Esophagus squamous epithelium (tissue), 5 donors: ENCODE measurements around the gene CACNA1I. TPM values are rescaled to one million over a fixed set of nuclear protein-coding genes. Genes with fewer than 3 reads are reported as not detected.

Experiments
- DNase-seq: peaks from one replicate; lab custom pipeline; 2025; lab: John Stamatoyannopoulos, UW
- H3K27ac ChIP-seq, 4 donors: fragments of 200-600 bp; sonication (generic); one replicate each; pipeline ENCODE4 v1.5.1; 2016 to 2019; ENCODE audit warnings: mild to moderate bottlenecking in 1 of 4
- H3K27me3 ChIP-seq, 4 donors: fragments of 200-600 bp; sonication (generic); 1 replicate in 3 of 4; 2 replicates in 1 of 4; pipeline versions ENCODE4 v1.5.1 to v1.6.0; 2017 to 2021; ENCODE audit warnings: antibody characterized with exemption in 1 of 4
- H3K36me3 ChIP-seq, 3 donors: fragments of 200-600 bp; sonication (generic); one replicate each; pipeline ENCODE4 v1.5.1; 2016 to 2019
- H3K4me1 ChIP-seq, 3 donors: fragments of 200-600 bp; sonication (generic); one replicate each; pipeline ENCODE4 v1.5.1; 2017 to 2019
- H3K4me3 ChIP-seq, 4 donors: fragments of 200-600 bp; sonication (generic); 1 replicate in 3 of 4; 2 replicates in 1 of 4; pipeline ENCODE4 v1.5.1; 2016 to 2019; ENCODE audit warnings: mild to moderate bottlenecking in 2 of 4, moderate library complexity in 1 of 4
- H3K9me3 ChIP-seq, 3 donors: fragments of 200-600 bp; sonication (generic); one replicate each; pipeline ENCODE4 v1.5.1; 2016 to 2019
- CTCF ChIP-seq, 6 experiments: fragments of 450-650 bp in 4 of 6; fragments of 200-600 bp in 2 of 6; sonication (generic) in 2 of 6; IDR thresholded peaks; one replicate each; pipeline ENCODE4 v1.5.1; 2016 to 2019; ENCODE audit warnings: antibody characterized with exemption in 6 of 6, mild to moderate bottlenecking in 4 of 6, moderate library complexity in 4 of 6
- POLR2A ChIP-seq, 4 donors: fragments of 450-650 bp; IDR thresholded peaks; one replicate each; pipeline ENCODE4 v1.6.1; 2017; ENCODE audit warnings: antibody characterized with exemption in 4 of 4, mild to moderate bottlenecking in 4 of 4, moderate library complexity in 3 of 4
- WGBS, 2 donors: methylation state at CpG; one replicate each; pipeline ENCODE4 v1.1.5; 2018; 5-methylcytosine and 5-hydroxymethylcytosine counted together
- intact Hi-C: fragments of 100-400 bp; cut with DNase I; formaldehyde crosslinking; loops from one replicate; pipeline ENCODE4 v1.15.0; 2022
- total RNA-seq, 4 donors: library from RNA; depleted of rRNA; stranded (reverse); fragments of >200 nt; gene quantifications; one replicate each; pipeline ENCODE4 v1.1.0, GENCODE V29; 2016
- donor health status: DM: yes; HTN: yes; CAD: no.

CACNA1I gene
- total RNA-seq, 4 donors from 2014 or later = 0.12 to 0.38 (median 0.20) TPM

GRCh38 chr22:39530692-39531331 lies 39.7 kb upstream of the CACNA1I start:
- Histone ChIP-seq H3K4me1 (peaks cover 44 to 83% (median 55%) of the 10 kb centered on the region in 3 donors), H3K27me3 (no peaks in the 10 kb centered on the region), H3K27ac (peak overlapping the region in 1 of 4 donors; percentile 98), H3K4me3 (no peak overlapping the region), H3K36me3 (peaks cover 0 to 30% (median 0%) of the 10 kb centered on the region in 3 donors), H3K9me3 (no peaks in the 10 kb centered on the region)
- TF ChIP-seq POLR2A (IDR thresholded peaks at IDR 0.05) (no peak), CTCF (IDR thresholded peaks at IDR 0.05) (peak in 1 of 6 experiments; percentile 41)
- 32 to 39% methylated on average over 8 to 9 of the region's 9 CpGs for WGBS, 2 donors
- intact Hi-C loops = no loop called here
- no peak for DNase-seq

- H3K4me3 ChIP-seq = peak within 1 kb of the TSS; percentile 76 to 99 (median 84)
- 0 to 2% methylated on average over 13 to 17 of the region's 67 CpGs for WGBS, 2 donors
- peaks cover 42 to 69% (median 47%) of the 10 kb centered on the region in 3 donors for H3K4me1 ChIP-seq
- H3K27me3 ChIP-seq = no peaks in the 10 kb centered on the region
- H3K9me3 ChIP-seq = no peaks in the 10 kb centered on the region
- peaks cover 0 to 30% (median 0%) of the 10 kb centered on the region in 3 donors for H3K36me3 ChIP-seq
- DNase-seq = peak; percentile 97
- peak in 1 of 6 experiments; percentile 17 for TF ChIP-seq CTCF (IDR thresholded peaks at IDR 0.05)
- peak in 3 of 4 donors; percentile 22 to 90 (median 62) for TF ChIP-seq POLR2A (IDR thresholded peaks at IDR 0.05)
- H3K27ac ChIP-seq = peak within 1 kb of the TSS; percentile 91 to 98 (median 96)
- intact Hi-C loops = no loop called here
Observed at GRCh38 chr22:39532215-39533073, 38.1 kb upstream of the CACNA1I start, which contains the start of gene RPS19BP1. Gene RPS19BP1, minus strand, starts transcription at chr22:39532748. Its CDS starts 10 bp downstream, at chr22:39532738.

GRCh38 chr22:39534092-39534506 lies 36.5 kb upstream of the CACNA1I start:
- TF ChIP-seq POLR2A (IDR thresholded peaks at IDR 0.05) (no peak), CTCF (IDR thresholded peaks at IDR 0.05) (no peak)
- H3K27ac ChIP-seq = peak overlapping the region in 3 of 4 donors; percentile 0 to 55 (median 4)
- no peaks in the 10 kb centered on the region for H3K27me3 ChIP-seq
- WGBS, 2 donors = 73 to 88% methylated on average over 8 to 10 of the region's 12 CpGs
- H3K9me3 ChIP-seq = no peaks in the 10 kb centered on the region
- no peak for DNase-seq
- intact Hi-C loops = no loop called here
- no peak overlapping the region for H3K4me3 ChIP-seq
- peaks cover 26 to 53% (median 32%) of the 10 kb centered on the region in 3 donors for H3K4me1 ChIP-seq
- peaks cover 0 to 16% (median 0%) of the 10 kb centered on the region in 3 donors for H3K36me3 ChIP-seq

GRCh38 chr22:39534591-39535356 lies 35.8 kb upstream of the CACNA1I start:
- intact Hi-C loops = loop anchor here (5.0 kb wide), 1 partner anchor 498 kb away; no protein-coding TSS in a partner anchor
- 0% methylated on average over 11 of the region's 41 CpGs; no CpG with 5 or more reads in 1 of the 2 donors for WGBS, 2 donors
- peaks cover 20 to 46% (median 26%) of the 10 kb centered on the region in 3 donors for H3K4me1 ChIP-seq
- H3K4me3 ChIP-seq = peak overlapping the region in 2 of 4 donors; percentile 22 to 43
- TF ChIP-seq CTCF (IDR thresholded peaks at IDR 0.05) = peak; percentile 91 to 99 (median 95)
- TF ChIP-seq POLR2A (IDR thresholded peaks at IDR 0.05) = no peak
- H3K36me3 ChIP-seq = peaks cover 0 to 11% (median 0%) of the 10 kb centered on the region in 3 donors
- DNase-seq = no peak
- H3K27me3 ChIP-seq = no peaks in the 10 kb centered on the region
- H3K27ac ChIP-seq = peak overlapping the region in 2 of 4 donors; percentile 4 to 55
- no peaks in the 10 kb centered on the region for H3K9me3 ChIP-seq
